ENCODE results near the gene RFX2.

Gene RFX2

GRCh38 chr19:6055013-6055795 is 55.1 kb downstream of the RFX2 start:
- Histone ChIP-seq H3K27ac (no peak overlapping the region), H3K9me3 (no peaks in the 10 kb centered on the region)

GRCh38 chr19:6048793-6049405 is 61.4 kb downstream of the RFX2 start:
- Histone ChIP-seq H3K4me3 (ENCODE audit: low read depth in 1 of 2, low read length in 1 of 2) (no peak overlapping the region), H3K27ac (no peak overlapping the region), H3K4me1 (ENCODE audit: control insufficient read depth in 1 of 2, insufficient read depth in 1 of 2, low read depth in 1 of 2, low read length in 1 of 2) (peaks cover 5 to 8% of the 10 kb centered on the region in 2 experiments), H3K27me3 (no peaks in the 10 kb centered on the region), H3K36me3 (peaks cover 11% of the 10 kb centered on the region), H3K9me3 (no peaks in the 10 kb centered on the region)
- TF ChIP-seq, protein P1, sequence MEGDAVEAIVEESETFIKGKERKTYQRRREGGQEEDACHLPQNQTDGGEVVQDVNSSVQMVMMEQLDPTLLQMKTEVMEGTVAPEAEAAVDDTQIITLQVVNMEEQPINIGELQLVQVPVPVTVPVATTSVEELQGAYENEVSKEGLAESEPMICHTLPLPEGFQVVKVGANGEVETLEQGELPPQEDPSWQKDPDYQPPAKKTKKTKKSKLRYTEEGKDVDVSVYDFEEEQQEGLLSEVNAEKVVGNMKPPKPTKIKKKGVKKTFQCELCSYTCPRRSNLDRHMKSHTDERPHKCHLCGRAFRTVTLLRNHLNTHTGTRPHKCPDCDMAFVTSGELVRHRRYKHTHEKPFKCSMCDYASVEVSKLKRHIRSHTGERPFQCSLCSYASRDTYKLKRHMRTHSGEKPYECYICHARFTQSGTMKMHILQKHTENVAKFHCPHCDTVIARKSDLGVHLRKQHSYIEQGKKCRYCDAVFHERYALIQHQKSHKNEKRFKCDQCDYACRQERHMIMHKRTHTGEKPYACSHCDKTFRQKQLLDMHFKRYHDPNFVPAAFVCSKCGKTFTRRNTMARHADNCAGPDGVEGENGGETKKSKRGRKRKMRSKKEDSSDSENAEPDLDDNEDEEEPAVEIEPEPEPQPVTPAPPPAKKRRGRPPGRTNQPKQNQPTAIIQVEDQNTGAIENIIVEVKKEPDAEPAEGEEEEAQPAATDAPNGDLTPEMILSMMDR (IDR thresholded peaks at IDR 0.05), result peak; percentile 87

More at GRCh38 chr19:6055013-6055795, 55.1 kb downstream of the RFX2 start:
- Histone ChIP-seq H3K27me3 (no peaks in the 10 kb centered on the region), H3K4me3 (ENCODE audit: low read depth in 1 of 2, low read length in 1 of 2) (no peak overlapping the region), H3K4me1 (ENCODE audit: control insufficient read depth in 1 of 2, insufficient read depth in 1 of 2, low read depth in 1 of 2, low read length in 1 of 2) (peaks cover 44% of the 10 kb centered on the region in 2 experiments), H3K36me3 (no peaks in the 10 kb centered on the region)
- TF ChIP-seq, protein P1 (IDR thresholded peaks at IDR 0.05), result no peak

DNA sequence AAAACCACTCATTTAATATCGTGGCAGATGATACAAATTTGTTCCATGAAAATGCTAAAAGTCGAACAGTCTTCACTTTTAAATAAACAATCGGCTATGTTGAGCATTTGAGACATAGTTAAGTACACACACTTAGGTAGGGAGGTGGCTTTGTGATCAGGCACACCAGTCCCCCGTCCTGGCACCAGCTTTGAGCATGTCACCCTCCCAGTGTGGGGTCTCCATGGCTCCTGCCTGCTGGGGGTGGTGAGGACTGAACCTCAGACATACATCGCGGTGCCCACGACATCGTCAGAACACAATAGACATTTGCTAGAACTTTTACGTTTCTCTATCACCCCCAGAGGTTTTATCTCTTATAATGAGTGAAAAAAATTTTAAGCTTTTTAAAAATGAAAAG is 62.0 kb downstream of the RFX2 start:
- Histone ChIP-seq H3K9me3 (no peaks in the 10 kb centered on the region), H3K27me3 (no peaks in the 10 kb centered on the region), H3K4me3 (ENCODE audit: low read depth in 1 of 2, low read length in 1 of 2) (no peak overlapping the region), H3K27ac (no peak overlapping the region), H3K4me1 (ENCODE audit: control insufficient read depth in 1 of 2, insufficient read depth in 1 of 2, low read depth in 1 of 2, low read length in 1 of 2) (peaks cover 5 to 8% of the 10 kb centered on the region in 2 experiments), H3K36me3 (peaks cover 16% of the 10 kb centered on the region)
- TF ChIP-seq, protein P1 (IDR thresholded peaks at IDR 0.05), result no peak

DNA sequence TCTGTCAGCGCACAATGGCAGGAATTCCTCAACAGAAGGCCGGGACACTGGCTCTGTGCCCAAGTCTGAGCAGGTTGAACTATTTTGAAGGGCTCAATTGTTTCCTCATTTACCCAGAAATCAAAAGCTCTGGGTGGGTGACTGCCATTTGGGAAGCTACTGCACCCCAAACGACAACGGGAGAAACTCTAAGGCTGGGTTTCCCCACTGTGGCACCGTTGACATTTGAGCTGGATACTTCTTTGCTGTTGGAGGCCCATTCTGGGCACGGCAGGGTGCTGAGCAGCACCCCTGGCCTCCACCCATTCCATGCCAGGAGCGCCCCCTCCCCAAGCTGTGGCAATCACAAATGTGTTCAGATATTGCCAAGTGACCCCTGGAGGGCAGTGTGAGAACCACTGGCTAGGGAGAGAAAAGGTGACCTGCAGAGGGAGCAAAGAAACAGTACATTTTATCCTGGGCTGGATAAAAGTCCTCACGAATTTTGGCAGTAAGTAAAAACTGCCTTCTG is 62.5 kb downstream of the RFX2 start:
- H3K4me3 ChIP-seq (ENCODE audit: low read depth in 1 of 2, low read length in 1 of 2), result no peak overlapping the region
- H3K4me1 ChIP-seq (ENCODE audit: control insufficient read depth in 1 of 2, insufficient read depth in 1 of 2, low read depth in 1 of 2, low read length in 1 of 2), result peaks cover 5 to 8% of the 10 kb centered on the region in 2 experiments
- no peaks in the 10 kb centered on the region for H3K27me3 ChIP-seq
- no peaks in the 10 kb centered on the region for H3K9me3 ChIP-seq
- H3K27ac ChIP-seq, result no peak overlapping the region
- peaks cover 22% of the 10 kb centered on the region for H3K36me3 ChIP-seq
- TF ChIP-seq, protein P1 (IDR thresholded peaks at IDR 0.05), result no peak

- H3K36me3 ChIP-seq, result peaks cover 27% of the 10 kb centered on the region
- H3K4me1 ChIP-seq (ENCODE audit: control insufficient read depth in 1 of 2, insufficient read depth in 1 of 2, low read depth in 1 of 2, low read length in 1 of 2), result peaks cover 5 to 8% of the 10 kb centered on the region in 2 experiments
- no peak overlapping the region for H3K27ac ChIP-seq
- TF ChIP-seq, protein P1 (IDR thresholded peaks at IDR 0.05), result no peak
- H3K27me3 ChIP-seq, result no peaks in the 10 kb centered on the region
- no peaks in the 10 kb centered on the region for H3K9me3 ChIP-seq
- H3K4me3 ChIP-seq (ENCODE audit: low read depth in 1 of 2, low read length in 1 of 2), result no peak overlapping the region
Measured at GRCh38 chr19:6047256-6047655, 63.0 kb downstream of the RFX2 start.
